ENCODE data around the gene THEM4.
"Not testable (repeated sequence)": the region's sequence is repeated elsewhere in the genome, so short reads cannot be mapped to it uniquely, and the experiment has no call there.

THEM4 gene

DNA sequence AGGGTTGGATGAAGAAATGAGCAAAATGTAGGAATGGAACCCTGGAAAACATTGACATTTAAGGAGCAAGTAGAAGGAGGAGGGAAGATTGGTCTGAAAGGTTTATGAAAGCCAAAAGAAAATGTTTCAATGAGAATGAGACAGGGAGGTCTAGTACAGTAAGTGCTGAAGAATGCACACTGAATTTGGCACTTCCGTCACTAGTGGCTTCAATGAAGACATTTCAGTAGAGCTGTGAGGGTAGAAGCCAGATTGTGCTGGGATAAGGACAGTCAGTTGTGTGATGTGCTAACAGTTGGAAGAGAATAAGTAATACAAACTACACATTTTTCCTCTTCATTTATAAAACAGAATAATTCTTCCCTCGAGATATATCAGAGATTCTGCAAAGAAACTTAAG is 17.1 kb downstream of the THEM4 start:
- DNase-seq: no peak

- DNase-seq: no peak
Observed at GRCh38 chr1:151891512-151891911, 17.8 kb downstream of the THEM4 start.

- no peak for DNase-seq
Observed at GRCh38 chr1:151888972-151889570, 20.2 kb downstream of the THEM4 start.

GRCh38 chr1:151887028-151887427 is 22.3 kb downstream of the THEM4 start:
- DNase-seq: no peak

DNA sequence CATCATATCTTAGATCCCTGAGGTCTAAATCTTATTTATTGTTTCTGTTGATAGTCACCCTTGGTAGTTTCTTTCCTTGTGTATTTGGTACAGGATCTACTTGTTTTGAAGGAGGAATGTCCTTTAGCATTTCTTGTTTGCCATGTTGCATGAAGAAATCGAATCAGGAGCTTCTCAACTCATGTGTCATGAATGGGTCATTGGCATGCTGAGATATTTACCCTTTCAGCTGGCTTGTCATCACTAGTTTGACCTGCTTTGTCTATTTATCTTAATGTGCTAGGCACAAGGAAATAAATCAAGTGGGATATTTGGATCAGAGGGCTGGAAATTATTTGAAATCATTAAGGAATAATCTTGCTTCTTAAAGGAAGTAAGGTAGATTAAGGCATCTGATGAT is 23.8 kb downstream of the THEM4 start:
- DNase-seq: no peak

- not testable (repeated sequence) for DNase-seq
Observed at GRCh38 chr1:151884879-151885278, 24.4 kb downstream of the THEM4 start.

DNA sequence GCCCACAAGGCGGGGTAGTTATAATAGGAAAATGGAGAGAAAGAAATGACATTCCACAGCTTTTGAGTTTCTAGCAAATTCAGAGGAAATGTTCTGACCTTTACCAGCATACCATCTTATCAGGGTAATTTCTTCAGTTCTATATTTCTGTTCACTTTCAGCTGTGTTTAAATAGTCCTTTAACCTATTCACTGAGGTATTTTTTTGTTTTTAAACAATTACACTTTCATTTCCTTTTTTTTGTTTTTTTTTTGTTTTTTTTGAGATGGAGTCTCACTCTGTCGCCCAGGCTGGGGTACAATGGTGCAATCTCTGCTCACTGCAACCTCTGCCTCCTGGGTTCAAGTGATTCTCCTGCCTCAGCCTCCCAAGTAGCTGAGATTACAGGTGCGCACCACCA is 24.9 kb downstream of the THEM4 start:
- not testable (repeated sequence) for DNase-seq

DNA sequence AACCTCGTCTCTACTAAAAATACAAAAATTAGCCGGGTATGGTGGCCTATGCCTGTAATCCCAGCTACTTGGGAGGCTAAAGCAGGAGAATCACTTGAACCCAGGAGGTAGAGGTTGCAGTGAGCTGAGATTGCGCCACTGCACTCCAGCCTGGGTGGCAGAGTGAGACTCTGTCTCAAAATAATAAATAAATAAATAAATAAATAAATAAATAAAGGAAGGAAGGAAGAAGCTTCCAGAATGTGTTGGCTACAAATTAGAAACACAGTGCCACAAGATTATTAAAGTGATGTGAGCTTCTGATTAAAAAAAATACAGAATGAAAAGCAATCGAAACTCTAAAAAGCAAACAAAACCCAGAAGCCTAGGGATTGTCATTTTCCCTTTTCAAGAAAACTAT is 25.4 kb downstream of the THEM4 start:
- not testable (repeated sequence) for DNase-seq

DNA sequence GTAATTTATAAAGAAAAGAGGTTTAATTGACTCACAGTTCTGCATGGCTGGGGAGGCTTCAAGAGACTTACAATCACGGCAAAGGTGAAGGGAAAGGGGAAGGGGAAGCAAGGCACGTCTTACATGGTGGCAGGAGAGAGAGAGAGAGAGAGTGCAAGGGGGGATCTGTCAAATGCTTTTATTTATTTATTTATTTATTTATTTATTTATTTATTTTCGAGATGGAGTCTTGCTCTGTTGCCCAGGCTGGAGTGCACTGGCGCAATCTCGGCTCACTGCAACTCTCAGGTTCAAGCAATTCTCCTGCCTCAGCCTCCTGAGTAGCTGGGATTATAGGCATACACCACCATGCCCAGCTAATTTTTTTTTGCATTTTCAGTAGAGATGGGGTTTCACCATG is 26.4 kb downstream of the THEM4 start:
- not testable (repeated sequence) for DNase-seq

DNA sequence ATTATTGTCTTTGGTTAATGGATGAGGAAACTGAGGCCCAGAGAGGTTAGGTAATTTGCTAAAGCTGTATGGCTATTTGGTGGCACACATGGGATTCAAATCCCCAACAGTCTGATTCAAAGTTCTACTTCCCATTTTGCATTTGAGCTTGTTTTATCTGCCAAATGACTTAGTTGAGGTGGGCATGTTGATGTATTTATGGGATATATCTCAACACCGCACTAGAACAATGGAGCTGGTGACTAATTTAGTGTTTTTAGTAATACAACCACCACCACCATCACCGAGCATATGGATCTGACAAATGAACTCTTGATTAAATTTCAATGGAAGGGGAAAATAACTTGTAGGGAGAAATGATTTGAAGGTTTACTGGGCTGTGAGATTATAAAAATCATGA is 26.8 kb downstream of the THEM4 start:
- no peak for DNase-seq

DNA sequence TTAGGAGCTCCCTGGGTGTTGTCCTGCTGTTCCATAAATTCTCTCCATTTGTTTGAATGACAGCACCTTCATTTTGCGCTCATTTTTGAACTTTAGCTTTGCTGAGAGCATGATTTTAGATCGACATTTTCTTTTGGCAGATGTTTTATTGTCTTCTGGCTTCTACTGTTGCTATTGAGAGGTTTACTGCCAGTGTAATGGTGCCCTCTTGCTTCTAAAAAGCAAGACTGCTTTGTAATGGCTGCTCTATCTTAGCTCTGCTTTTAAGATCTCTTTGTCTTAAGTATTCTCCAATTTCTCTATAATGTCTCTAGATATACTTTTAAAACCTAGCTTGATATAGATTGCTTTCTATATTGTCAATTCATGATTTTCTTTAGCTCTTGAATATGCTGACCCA is 27.8 kb downstream of the THEM4 start:
- no peak for DNase-seq

DNA sequence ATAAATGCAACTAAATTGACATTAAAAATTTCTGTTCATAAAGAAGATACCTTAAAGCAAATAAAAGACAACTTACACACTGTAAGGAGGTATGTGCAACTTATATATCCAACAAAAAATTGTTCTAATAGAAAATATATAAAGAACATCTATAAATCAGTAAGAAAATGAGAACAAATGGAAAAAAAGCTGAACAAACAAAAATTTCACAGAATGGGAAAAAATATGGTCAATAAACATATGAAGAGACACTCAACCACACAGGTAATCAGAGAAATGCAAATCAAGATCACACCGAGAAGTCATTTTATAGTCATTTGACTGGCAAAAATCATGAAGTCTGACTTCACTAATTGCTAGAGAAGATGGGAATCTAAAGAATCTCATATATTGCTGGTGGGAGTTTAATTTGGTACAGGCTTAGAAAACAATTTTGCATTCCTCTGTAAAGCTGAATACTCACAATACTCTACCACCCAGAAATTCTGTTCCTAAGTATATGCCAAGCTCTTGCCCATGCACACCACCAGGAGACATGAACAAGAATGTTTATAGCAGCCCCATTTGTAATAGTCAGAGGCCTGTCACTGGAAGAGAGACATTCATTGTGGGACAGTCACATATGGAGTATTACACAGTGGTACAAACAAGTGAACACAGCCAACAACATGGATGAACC is 33.8 kb downstream of the THEM4 start:
- DNase-seq: no peak

DNA sequence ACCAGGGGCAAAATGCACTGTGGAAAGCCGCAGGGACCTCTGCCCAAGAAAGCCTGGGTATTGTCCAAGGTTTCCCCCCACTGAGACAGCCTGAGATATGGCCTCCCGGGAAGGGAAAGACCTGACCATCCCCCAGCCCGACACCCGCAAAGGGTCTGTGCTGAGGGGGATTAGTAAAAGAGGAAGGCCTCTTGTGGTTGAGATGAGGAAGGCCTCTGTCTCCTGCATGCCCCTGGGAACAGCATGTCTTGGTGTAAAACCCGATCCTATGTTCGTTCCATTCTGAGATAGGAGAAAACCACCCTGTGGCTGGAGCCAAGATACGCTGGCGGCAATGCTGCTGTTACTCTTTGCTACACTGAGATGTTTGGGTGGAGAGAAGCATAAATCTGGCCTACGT is 36.5 kb downstream of the THEM4 start:
- DNase-seq: not testable (repeated sequence)

- no peak for DNase-seq
Observed at GRCh38 chr1:151871284-151872030, 37.9 kb downstream of the THEM4 start.

DNA sequence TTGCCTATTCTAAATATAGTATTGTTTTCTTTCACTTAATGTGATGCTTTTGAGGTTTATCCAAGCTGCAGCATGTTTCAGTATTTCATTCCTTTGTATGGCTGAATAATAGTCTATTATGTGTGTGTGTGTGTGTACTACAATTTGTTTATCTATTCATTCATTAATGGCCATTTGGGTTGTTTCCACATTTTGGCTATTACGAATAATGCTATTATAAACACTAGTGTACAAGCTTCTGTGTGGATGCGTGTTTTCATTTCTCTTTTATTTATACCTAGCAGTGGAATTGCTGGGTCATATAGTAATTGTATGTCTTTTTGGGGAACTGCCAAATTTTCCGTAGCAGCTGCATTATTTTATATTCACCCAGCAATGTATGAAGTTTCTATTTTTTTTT is 40.8 kb downstream of the THEM4 start:
- DNase-seq: no peak

- no peak for DNase-seq
Observed at GRCh38 chr1:151867765-151868411, 41.4 kb downstream of the THEM4 start.

DNA sequence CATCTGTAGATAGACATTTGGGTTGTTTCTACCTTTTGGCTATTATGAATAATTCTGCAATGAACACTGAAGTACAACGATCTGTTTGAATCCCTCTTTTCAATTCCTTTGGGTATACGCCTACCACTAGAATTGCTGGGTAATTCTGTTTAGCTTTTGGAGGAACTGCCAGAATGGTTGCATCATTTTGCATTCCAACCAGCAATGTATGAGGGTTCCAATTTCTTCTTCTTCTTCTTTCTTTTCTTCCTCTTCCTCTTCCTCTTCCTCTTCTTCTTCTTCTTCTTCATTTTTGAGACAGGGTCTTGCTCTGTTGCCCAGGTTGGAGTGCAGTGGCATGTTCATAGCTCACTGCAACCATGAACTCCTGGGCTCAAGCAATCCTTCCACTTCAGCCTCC is 42.0 kb downstream of the THEM4 start:
- DNase-seq: no peak

GRCh38 chr1:151864411-151864810 is 44.9 kb downstream of the THEM4 start:
- DNase-seq: no peak

- DNase-seq: no peak
Observed at GRCh38 chr1:151862604-151863003, 46.7 kb downstream of the THEM4 start.

DNA sequence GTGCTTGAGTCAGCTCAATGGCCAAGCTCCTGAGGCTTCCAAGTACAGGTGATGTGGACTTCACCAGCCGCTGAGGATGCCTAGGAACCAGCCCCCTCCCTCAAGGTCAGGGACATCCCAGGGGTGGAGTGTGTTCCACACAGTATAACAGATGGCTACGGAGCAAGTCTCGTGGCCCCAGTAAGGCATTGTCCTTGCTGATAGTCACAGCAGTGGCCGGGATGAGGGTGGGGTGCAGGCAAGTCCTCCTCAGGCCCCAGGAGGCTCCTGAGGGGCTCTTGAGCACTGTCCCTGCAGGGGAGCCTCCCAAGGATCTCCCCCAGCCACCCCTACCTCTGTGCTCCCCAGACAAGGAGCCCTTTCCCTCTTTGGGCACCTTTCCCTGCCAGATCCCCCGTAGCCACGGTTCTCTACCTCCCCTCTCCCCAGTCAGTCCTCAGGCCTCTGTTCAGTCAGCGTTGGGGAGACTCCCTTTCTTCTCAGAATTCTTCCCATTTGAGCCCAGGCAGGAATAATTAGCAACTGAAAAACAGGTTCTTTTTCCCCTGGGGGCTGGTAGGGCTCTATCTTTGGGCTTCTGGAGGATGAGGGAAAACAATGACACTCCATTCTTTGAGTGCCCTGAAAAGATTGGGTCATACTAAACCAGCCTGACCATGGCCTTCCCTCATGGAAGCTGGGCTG is 48.7 kb downstream of the THEM4 start:
- no peak for DNase-seq

DNA sequence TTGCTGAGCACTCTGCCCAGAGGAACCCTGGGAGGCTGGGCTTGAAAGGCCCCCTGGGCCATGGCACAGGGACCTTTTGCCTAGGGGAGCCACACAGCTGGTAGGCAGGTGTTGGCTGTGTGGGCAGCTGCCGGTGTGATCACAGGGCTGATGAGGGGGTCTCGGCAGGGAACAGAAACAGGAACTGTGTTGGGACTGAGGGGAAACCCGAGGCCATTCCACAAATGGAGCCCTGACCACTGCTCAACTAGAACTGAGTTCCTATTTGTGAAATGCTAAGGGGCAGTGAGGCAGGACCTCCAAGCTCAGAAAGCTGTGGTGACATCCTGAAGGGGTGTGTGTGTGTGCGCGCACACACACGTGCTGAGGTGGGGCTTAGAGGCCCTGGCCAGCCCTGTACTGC is 49.4 kb downstream of the THEM4 start:
- DNase-seq: no peak

- no peak for DNase-seq
Observed at GRCh38 chr1:151858886-151859665, 50.2 kb downstream of the THEM4 start.
